ENCODE data around the gene FLNA. TPM values are rescaled to one million over a fixed set of nuclear protein-coding genes. Genes with fewer than 3 reads are reported as not detected.

FLNA gene
- total RNA-seq, 2 donors from 2014 or later = 5,928 to 11,236 TPM

GRCh38 chrX:154363706-154364439, 10.6 kb downstream of the FLNA start:
- Histone ChIP-seq H3K4me1 (ENCODE audit: control insufficient read depth in 1 of 2, low read depth in 2 of 2) (peaks cover 11 to 71% of the 10 kb centered on the region in 2 donors), H3K27me3 (replicated peaks; ENCODE audit: insufficient read depth) (no peaks in the 10 kb centered on the region), H3K4me3 (no peak overlapping the region), H3K9me3 (no peaks in the 10 kb centered on the region), H3K27ac (peak overlapping the region; percentile 38 to 97), H3K36me3 (peaks cover 82% of the 10 kb centered on the region)
- ATAC-seq (ENCODE audit: insufficient number of reproducible peaks, low FRiP score, low read depth) (no peak), DNase-seq (ENCODE audit: low spot score) (no peak)
- TF ChIP-seq, protein P1, sequence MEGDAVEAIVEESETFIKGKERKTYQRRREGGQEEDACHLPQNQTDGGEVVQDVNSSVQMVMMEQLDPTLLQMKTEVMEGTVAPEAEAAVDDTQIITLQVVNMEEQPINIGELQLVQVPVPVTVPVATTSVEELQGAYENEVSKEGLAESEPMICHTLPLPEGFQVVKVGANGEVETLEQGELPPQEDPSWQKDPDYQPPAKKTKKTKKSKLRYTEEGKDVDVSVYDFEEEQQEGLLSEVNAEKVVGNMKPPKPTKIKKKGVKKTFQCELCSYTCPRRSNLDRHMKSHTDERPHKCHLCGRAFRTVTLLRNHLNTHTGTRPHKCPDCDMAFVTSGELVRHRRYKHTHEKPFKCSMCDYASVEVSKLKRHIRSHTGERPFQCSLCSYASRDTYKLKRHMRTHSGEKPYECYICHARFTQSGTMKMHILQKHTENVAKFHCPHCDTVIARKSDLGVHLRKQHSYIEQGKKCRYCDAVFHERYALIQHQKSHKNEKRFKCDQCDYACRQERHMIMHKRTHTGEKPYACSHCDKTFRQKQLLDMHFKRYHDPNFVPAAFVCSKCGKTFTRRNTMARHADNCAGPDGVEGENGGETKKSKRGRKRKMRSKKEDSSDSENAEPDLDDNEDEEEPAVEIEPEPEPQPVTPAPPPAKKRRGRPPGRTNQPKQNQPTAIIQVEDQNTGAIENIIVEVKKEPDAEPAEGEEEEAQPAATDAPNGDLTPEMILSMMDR (IDR thresholded peaks at IDR 0.05) = no peak

- H3K9me3 ChIP-seq = no peaks in the 10 kb centered on the region
- peaks cover 88% of the 10 kb centered on the region for H3K36me3 ChIP-seq
- no peak overlapping the region for H3K4me3 ChIP-seq
- TF ChIP-seq, protein P1 (IDR thresholded peaks at IDR 0.05) = no peak
- no peaks in the 10 kb centered on the region for H3K27me3 ChIP-seq (replicated peaks; ENCODE audit: insufficient read depth)
- H3K27ac ChIP-seq = peak overlapping the region in 1 of 2 donors; percentile 28
- no peak for DNase-seq (ENCODE audit: low spot score)
- ATAC-seq (ENCODE audit: insufficient number of reproducible peaks, low FRiP score, low read depth) = no peak
- H3K4me1 ChIP-seq (ENCODE audit: control insufficient read depth in 1 of 2, low read depth in 2 of 2) = peaks cover 4 to 73% of the 10 kb centered on the region in 2 donors
Measured at GRCh38 chrX:154362085-154362742, 12.2 kb downstream of the FLNA start.

DNA sequence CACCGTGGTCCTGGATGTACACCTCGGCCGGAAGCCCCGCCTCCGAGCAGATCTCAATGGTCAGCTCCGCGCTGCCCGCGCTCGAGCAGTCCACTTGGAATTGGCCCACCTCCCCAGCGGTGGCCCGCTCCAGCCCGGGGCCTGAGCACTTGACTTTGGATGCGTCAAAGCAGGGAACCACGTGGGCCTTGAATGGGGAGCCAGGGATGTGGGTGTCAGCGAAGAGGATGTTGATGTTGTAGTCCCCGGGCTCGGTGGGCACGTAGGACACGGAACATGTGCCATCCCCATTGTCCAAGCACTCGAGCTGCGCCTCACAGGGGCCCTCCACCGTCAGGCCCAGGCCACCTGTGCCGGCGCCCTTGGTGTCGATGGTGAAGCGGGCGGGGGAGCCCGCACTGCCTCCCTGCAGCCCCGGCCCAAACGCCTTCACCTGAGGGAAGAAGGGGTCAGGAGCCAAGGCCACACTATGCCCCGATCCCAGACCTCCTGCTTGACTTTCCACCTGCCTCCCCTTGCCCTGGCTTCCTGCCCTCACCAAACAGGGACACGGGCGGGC, 14.2 kb downstream of the FLNA start:
- ATAC-seq (ENCODE audit: insufficient number of reproducible peaks, low FRiP score, low read depth) (no peak), DNase-seq (ENCODE audit: low spot score) (no peak)
- no peak overlapping the region for H3K4me3 ChIP-seq
- peaks cover 83% of the 10 kb centered on the region for H3K36me3 ChIP-seq
- TF ChIP-seq, protein P1 (IDR thresholded peaks at IDR 0.05) = no peak
- no peaks in the 10 kb centered on the region for H3K9me3 ChIP-seq
- H3K27me3 ChIP-seq (replicated peaks; ENCODE audit: insufficient read depth) = no peaks in the 10 kb centered on the region
- peaks cover 0 to 54% of the 10 kb centered on the region in 2 donors for H3K4me1 ChIP-seq (ENCODE audit: control insufficient read depth in 1 of 2, low read depth in 2 of 2)
- peak overlapping the region; percentile 47 to 53 for H3K27ac ChIP-seq

DNA sequence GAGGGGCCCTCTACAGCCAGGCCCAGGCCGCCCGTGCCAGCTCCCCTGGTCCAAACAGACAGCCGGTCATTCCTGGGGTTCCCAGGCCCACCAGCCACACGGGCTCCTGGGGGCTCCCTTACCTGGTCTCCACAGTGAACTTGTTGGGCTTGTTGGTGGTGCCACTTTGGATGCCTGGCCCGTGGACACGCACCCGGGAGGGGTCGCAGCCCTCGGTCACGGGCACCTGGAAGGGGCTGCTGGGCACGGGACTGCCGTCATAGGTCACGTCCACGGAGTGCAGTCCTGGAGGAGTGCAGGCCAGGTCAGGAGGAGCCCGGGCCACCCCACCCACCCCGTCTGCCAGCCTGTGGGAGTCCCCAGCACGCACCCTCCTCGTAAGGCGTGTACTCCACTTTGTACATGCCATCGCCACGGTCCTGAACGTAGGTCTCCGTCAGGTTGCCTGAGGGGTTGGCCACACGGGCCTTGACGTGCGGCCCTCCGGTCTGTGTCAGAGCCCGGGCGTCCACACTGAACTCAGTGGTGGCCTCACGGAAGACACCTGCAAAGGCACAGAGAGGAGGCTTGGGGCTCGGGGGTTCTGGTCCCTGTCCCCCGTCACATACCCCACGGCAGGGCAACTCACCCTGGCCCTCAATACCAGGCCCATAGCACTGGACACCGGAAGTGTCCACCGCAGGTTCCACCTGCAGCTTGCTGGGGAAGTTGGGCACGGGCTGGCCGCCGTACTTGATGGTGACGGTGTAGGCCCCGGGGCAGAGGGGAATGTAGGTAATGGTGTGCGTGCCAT, 14.9 kb downstream of the FLNA start:
- TF ChIP-seq, protein P1 (IDR thresholded peaks at IDR 0.05) = no peak
- no peaks in the 10 kb centered on the region for H3K27me3 ChIP-seq (replicated peaks; ENCODE audit: insufficient read depth)
- no peak overlapping the region for H3K4me3 ChIP-seq
- peaks cover 83% of the 10 kb centered on the region for H3K36me3 ChIP-seq
- DNase-seq (ENCODE audit: low spot score) (no peak), ATAC-seq (ENCODE audit: insufficient number of reproducible peaks, low FRiP score, low read depth) (no peak)
- H3K9me3 ChIP-seq = no peaks in the 10 kb centered on the region
- peaks cover 0 to 47% of the 10 kb centered on the region in 2 donors for H3K4me1 ChIP-seq (ENCODE audit: control insufficient read depth in 1 of 2, low read depth in 2 of 2)
- H3K27ac ChIP-seq = peak overlapping the region in 1 of 2 donors; percentile 47
